Measurements from ENCODE around the gene BRCA1.

GRCh38 chr17:43062984-43063638, 62.1 kb downstream of the BRCA1 start:
- TF ChIP-seq CTCF (IDR thresholded peaks at IDR 0.05; ENCODE audit: low read depth, low read length), result no peak
- TF ChIP-seq, protein P1, sequence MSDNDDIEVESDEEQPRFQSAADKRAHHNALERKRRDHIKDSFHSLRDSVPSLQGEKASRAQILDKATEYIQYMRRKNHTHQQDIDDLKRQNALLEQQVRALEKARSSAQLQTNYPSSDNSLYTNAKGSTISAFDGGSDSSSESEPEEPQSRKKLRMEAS (IDR thresholded peaks at IDR 0.05; ENCODE audit: low read depth, low read length), result no peak
